ENCODE data around the gene ENO4.

The ENO4 gene

DNA sequence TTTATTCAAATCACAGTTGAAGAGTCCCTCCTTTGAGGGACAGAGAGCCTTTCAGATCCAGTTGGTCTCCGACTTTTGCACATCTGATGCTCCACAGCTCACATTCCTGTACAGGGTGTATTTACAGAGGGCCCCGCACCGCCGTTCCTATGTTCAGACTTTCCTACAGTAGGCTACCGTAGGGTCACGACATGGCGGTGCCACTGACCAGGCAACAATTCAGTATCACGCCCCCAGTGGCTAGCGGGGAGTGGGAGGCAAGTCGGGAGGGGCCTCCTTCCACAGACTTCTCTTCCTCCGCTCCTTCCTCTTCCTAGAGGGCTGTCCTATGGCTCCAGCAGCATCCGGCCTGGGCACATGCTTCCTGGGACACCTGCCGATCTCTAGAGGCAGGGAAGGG lies 40.6 kb upstream of the ENO4 start:
- TF ChIP-seq, protein P1, sequence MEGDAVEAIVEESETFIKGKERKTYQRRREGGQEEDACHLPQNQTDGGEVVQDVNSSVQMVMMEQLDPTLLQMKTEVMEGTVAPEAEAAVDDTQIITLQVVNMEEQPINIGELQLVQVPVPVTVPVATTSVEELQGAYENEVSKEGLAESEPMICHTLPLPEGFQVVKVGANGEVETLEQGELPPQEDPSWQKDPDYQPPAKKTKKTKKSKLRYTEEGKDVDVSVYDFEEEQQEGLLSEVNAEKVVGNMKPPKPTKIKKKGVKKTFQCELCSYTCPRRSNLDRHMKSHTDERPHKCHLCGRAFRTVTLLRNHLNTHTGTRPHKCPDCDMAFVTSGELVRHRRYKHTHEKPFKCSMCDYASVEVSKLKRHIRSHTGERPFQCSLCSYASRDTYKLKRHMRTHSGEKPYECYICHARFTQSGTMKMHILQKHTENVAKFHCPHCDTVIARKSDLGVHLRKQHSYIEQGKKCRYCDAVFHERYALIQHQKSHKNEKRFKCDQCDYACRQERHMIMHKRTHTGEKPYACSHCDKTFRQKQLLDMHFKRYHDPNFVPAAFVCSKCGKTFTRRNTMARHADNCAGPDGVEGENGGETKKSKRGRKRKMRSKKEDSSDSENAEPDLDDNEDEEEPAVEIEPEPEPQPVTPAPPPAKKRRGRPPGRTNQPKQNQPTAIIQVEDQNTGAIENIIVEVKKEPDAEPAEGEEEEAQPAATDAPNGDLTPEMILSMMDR (IDR thresholded peaks at IDR 0.05; ENCODE audit: low read length, missing control alignments), result no peak
- no peak for DNase-seq (ENCODE audit: low read depth)
- no peak overlapping the region for H3K4me3 ChIP-seq (replicated peaks; ENCODE audit: low read depth, low read length)

DNA sequence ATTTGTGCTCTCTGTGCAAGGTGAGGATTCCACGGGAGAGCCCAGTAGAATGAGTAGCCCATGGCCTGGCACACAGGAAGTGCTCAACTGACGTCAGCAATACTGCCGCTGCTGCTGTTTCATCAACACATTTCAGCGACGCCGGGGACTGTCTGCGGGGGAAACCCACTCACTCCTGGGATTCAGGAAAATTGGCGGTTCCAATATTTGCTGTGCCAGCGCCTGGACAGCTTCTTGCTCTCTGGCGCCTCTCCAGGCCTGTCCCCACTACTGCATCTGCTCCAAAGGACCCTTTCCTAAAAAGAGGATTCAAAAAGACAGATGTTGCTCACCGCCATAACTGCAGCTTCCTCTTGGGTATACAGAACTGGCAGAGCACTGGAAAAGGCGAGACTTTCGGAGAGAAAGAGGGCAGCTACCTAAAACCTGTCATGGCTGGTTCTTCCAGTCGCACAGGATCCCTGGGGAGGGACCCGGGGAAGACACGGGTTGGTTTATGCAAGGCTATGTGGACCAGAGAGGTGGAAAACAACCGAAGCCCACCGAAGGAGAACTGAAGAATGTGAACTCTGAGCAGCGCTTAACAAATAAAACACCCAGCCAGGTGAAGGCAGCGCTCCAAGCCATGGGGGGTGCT lies 39.7 kb upstream of the ENO4 start:
- H3K4me3 ChIP-seq (replicated peaks; ENCODE audit: low read depth, low read length), result no peak overlapping the region
- peak; percentile 6 for DNase-seq (ENCODE audit: low read depth)
- TF ChIP-seq, protein P1 (IDR thresholded peaks at IDR 0.05; ENCODE audit: low read length, missing control alignments), result peak; percentile 33

DNA sequence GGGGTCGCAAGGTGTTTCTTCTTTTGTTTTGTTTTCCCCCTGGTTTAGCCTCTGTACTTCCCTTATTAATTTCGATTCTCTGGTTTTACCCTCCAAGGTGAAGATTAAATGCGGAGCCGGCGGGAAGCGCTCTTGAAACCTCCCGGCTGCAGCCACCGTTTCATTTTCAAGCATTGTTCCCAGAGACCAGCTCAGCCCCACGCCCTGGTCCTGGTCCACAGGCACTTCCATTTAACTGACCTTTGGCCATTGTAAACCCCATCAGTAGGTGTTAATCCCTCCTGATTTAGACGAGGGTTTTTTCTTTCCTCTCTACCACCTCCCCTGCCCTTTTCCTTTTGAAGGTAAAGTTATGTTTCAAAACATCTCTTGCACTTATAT lies 39.2 kb upstream of the ENO4 start:
- no peak overlapping the region for H3K4me3 ChIP-seq (replicated peaks; ENCODE audit: low read depth, low read length)
- TF ChIP-seq, protein P1 (IDR thresholded peaks at IDR 0.05; ENCODE audit: low read length, missing control alignments), result no peak
- DNase-seq (ENCODE audit: low read depth), result no peak

DNA sequence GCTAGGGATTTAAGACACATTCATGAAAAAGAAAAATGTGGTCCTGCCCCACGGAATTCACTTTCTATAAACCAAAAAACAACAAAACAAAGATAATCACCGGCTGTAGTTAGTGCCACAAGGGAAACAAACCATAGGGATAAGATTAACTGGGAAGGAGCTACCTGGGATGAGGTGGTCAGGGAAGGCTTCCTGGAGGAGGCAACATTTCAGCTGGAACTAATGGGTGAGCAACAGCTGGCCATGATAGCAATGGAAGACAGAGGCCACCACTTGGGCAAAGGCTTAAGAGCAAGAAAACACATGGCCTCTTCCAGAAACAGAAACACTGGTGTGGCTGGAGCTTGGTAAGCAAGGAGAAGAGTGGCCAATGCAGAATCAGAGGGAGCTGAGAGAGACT lies 38.4 kb upstream of the ENO4 start:
- TF ChIP-seq, protein P1 (IDR thresholded peaks at IDR 0.05; ENCODE audit: low read length, missing control alignments), result no peak
- no peak for DNase-seq (ENCODE audit: low read depth)
- no peak overlapping the region for H3K4me3 ChIP-seq (replicated peaks; ENCODE audit: low read depth, low read length)

DNA sequence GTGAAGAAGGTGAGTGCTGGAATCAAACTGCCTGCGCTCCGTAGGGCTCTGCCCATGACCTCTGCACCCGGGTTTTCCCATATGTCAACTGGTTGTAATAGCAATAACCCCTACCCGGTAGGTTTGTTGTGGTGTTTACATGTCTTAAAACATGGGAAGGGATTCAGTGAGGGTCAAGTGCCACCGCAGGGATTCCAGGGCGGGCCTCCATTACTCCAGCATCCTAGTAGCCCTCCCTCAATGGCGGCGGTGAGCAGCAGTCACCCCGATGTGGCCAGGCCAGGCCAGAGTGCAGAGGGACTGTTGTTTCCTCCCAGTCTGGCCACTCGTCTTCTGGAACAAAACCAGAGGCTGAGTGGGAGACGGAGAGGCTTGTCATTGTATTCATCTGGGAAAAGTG lies 37.6 kb upstream of the ENO4 start:
- no peak overlapping the region for H3K4me3 ChIP-seq (replicated peaks; ENCODE audit: low read depth, low read length)
- DNase-seq (ENCODE audit: low read depth), result no peak
- TF ChIP-seq, protein P1 (IDR thresholded peaks at IDR 0.05; ENCODE audit: low read length, missing control alignments), result no peak

DNA sequence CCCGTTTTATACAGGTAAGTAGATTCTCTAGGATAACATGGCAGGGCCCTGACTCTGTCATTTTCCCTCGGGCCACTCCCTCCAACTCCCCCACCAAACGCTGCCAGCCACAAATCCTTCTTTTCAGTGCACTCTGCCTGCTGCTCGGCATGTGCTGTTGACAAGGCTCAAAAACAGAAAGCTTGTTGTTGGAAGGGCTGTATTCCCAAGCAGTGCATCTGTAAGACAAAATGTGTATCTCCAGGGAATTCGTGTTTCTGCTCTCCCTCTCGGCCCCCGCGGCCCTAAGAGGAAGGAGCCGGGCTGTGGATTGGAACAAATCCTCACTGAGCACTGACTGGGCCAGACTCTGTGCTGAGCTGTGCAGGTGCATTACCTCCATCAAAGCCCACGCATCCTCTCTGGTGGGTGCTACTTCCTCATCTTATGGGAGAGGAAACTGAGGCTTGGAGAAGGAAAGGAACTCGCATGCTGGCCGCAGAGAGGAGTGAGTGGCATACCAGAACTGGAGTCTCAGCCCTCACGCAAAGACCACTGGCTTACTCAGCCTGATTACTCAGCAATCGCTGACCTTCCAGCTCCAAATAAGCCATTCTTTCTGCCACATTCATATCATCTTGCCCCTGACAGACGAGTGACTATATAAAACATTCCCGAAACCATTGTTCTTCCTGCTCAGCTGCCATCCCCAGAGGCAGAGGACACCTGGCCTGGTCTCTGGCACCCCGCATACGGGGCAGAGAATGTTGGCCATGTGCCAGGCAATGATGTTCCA lies 33.5 kb upstream of the ENO4 start:
- H3K4me3 ChIP-seq (replicated peaks; ENCODE audit: low read depth, low read length), result no peak overlapping the region
- TF ChIP-seq, protein P1 (IDR thresholded peaks at IDR 0.05; ENCODE audit: low read length, missing control alignments), result no peak
- DNase-seq (ENCODE audit: low read depth), result no peak

Data from fibroblast of pulmonary artery (primary cell).